GM04504 (cell line): ENCODE measurements around the gene S100A4.
"Not testable (repeated sequence)": the region's sequence is repeated elsewhere in the genome, so short reads cannot be mapped to it uniquely, and the experiment has no call there.

ENCODE experiments used
- DNase-seq: peaks from one replicate; pipeline ENCODE4 v3.0.0-alpha.2; 2012; ENCODE audit warnings: low read depth

The S100A4 gene

DNA sequence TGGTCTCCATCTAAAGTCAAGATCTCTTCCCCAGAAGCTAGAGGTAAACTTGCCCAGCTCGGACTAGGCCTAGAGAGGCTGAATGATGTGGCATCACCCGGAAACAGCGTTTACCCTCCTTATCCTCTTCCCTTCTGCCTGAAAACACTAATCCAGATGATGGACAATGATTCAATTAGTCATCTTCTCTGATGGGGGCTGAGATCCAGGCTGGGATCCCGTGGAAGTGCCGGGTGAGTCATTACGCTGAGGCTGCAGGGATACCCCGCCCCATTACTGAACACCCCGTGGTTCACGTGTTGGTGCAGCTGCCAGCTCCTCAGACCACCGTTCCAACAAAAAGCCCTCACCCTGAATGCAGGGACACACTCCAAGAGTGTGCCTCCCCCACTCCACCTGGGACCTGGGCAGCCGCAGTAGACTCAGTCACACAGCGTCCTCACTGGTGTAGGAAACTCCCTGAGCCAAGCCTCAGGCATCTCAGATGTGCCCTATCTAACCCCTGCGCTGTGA, 11.9 kb downstream of the S100A4 start:
- peak; percentile 87 for DNase-seq

GRCh38 chr1:153532769-153533599, 12.6 kb downstream of the S100A4 start:
- DNase-seq = peak; percentile 80

DNA sequence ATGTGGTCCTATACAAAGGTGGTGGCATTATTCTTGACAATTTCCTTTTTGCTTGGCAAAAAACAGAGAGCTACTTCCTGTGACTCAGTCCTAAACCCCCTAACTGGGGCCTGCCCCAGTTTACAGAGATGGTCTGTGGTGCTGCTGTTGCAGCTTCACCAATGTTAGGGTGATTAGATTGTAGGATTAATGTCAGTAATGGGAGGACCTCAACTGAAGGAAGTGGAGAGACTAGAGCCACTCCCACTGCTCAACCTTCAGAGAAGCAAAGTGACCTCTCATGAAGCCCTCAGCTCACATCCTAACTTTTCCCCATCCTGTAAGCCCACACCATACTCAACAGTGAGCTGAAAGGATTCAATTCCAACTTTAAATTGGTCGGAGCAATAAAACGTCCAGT, 13.4 kb downstream of the S100A4 start:
- no peak for DNase-seq

- no peak for DNase-seq
Measured at GRCh38 chr1:153531638-153532037, 14.0 kb downstream of the S100A4 start.

- DNase-seq = no peak
Measured at GRCh38 chr1:153527683-153528040, 17.9 kb downstream of the S100A4 start.

DNA sequence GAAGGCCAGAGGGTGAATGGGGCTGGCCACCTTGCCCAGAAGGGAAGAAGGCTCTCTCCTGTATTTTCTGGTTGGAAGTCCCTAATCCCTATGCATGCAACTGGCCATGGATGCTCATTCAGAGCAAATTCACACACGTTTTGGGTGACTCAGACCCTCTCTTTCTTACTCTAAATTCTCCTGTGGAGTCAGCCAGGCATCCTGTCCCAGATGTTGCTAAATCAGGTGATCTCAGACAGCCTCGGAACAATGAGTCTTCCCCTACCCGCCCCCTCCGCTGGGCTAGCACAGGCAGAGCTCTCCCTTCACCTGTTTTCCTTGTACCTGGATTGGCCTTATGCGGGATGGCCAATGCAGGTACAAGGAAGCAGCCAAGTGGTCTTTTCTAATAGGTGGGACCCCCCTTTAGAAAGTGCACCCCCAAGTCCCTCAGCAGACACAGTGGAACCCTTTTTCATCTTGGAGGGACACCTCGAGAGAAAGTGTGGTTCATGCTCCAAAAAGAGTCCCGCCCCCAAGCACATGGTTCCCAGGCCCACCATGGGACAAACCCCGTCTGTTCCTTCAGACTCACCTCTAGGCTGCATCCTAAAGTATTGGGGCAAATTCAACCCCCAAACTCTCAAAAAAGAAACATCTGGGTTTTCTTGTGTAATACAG, 18.5 kb downstream of the S100A4 start:
- no peak for DNase-seq

DNA sequence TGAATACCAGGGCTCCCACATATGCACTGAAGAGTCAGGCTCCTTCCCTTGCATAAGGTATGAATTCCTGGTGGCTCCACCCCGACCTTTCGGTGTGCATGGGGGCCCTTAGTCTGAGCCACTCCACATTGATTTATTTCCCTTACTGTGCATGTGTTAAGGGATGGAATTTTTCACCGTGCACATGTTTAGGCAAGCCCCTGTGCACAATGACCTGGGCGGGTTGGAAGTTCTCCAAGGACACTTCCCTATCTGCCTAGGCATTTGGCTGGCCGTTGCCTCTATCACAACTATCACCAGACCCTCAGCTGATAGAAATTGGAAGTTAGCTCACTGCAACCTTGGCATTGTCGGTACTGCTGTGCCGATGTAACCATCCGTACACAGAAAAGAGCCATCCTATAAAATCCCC, 19.5 kb downstream of the S100A4 start:
- no peak for DNase-seq

GRCh38 chr1:153525088-153525728, 20.4 kb downstream of the S100A4 start:
- no peak for DNase-seq

GRCh38 chr1:153522353-153523048, 23.1 kb downstream of the S100A4 start:
- DNase-seq = not testable (repeated sequence)

- not testable (repeated sequence) for DNase-seq
Measured at GRCh38 chr1:153521808-153522207, 23.8 kb downstream of the S100A4 start.

DNA sequence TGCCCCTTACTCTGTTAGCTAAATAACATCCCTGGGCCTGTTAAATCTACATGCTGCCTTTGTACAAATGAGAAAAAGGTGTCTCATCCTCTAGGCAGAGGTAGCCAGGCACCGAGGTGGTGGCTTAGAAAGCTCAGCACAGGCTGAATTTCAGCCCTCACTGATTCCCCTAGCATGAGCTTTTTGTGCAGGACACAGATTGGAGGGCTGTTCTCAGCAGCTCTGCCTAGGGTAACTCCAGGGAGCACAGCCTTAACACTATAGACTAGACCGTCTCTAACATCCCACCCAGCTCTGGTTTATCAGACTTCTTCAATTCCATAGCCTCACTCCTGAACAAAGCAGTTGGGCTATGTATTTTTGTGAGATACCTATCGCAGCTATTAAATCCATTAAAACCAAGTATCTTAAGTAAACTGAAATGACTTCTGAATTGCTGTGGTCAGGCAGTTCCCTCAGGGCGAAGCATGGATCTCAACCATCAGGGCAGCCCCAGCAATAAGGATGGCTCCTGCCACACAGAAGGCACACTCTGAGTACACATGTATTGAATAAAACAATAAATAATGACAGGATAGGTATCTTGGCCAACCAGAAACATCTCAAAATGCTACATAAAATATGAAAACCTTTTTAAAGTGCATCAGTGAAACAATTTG, 24.7 kb downstream of the S100A4 start:
- DNase-seq = no peak

DNA sequence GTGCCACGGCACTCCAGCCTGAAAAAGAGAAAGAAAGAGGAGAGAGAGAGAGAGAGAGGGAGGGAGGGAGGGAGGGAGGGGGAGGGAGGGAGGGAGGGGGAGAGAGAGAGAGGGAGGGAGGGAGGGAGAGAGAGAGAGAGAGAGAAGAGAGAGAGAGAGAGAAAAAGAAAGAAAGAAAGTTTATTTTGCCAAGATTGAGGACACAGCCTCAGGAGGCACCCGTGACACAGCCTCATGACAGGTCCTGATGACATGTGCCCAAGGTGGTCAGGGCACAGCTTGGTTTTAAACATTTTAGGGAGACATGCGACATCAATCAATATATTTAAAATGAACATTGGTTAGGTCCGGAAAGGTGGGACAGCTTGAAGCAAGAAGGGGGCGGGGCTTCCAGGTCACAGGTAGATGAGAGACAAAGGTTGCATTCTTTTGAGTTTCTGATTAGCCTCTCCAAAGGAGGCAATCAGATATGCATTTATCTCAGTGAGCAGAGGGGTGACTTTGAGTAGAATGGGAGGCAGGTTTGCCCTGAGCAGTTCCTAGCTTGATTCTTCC, 25.4 kb downstream of the S100A4 start:
- not testable (repeated sequence) for DNase-seq

DNA sequence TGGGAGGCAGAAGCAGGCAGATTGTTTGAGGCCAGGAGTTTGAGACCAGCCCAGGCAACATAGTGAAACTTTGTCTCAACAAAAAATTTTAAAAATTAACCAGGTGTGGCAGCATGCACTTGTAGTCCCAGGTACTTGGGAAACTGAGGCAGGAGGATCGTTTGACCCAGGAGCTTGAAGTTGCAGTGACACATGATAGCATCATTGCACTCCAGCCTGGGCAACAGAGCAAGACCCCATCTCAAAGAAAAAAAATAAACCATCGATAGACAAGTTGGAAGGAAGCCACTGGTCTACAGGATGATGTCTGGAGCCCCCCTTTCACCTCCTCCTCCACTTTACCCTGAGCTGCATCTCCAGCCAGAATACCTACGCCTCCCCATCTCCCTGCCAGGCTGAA, 26.4 kb downstream of the S100A4 start:
- no peak for DNase-seq

- no peak for DNase-seq
Measured at GRCh38 chr1:153515504-153516394, 29.9 kb downstream of the S100A4 start.

DNA sequence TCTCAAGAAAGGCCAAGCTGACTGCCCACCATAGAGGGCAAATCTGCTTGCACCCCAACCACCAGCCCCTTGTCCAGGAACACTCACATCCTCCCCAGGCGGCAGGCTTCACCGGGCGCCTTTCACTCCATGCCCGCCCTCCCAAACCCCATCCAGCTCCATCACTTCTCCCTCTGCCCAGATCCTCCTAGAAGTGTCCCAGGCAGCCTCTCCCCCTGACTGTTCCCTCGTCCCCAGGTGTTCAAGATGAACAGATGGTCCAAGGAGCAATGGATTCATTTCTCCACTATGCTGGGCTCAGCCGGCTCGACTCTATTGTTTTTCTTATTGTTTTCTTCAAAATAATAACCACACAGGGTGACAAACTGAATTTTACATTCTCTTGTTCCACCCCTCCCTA, 31.9 kb downstream of the S100A4 start:
- no peak for DNase-seq

DNA sequence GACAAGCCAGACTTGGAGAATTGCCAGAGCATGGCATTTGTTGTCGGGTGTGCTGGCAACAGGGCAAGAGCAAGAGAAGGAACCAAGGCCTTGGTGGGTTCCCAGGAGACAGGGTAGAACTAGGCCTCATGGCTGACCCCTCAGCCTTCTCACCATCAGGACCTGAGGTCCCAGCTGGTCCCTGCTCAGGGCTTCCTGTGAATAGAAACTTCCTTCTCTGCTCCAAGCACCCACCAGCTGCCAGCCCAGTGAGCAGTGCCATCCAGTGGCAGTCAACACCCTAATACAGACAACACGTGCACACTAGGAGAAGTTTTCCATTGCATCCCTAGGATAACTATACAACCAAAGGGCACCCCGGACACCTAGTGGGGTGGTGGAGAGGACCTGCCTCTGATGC, 32.6 kb downstream of the S100A4 start:
- no peak for DNase-seq

GRCh38 chr1:153510984-153511410, 34.6 kb downstream of the S100A4 start:
- DNase-seq = no peak

DNA sequence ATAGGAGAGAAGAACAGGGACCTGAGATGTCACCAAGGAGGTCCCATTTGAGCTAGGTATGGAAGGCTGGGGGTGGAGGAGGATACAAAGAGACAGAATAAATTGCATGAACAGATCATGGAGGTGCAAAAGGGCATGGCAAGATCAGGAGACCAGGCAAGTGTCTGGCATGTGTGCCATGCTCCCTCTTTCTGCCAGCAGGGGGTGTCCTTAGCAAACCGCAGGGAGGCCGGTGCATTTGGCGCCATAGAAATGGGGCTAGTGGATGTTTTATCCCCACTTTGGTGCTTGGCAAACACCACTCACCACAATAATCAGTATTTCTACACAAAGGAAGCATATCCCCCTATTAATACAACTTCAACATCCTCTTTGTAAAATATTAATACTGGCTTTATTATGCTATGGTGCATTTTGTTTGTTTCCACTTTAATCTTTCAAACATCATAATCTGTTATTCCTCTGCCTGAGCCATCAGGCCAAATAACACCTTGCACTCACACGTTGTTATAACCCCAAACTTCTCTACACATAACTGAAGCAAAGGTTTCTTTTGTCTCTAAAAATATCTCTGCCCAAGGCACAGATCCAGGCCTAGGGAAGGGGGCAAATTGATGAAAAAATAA, 35.8 kb downstream of the S100A4 start:
- DNase-seq = no peak

DNA sequence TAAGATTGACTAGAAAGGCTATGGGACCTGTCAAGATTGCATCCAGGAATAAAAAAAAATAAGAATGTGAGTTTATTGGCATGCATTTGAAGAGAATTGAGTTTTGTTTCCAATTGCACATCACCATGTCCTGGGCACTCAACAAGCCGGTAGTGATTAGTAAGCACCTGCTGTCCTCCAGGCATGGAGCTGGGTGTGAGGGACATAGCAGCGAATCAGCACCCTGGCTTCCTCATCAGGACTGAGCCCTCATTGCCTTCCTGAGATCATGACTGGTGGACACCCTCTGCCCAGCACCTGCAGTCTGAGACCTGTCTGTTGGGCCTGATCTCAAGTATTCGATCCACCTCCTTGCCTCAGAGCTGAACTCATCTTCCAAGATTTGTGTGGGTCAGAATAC, 36.6 kb downstream of the S100A4 start:
- DNase-seq = no peak
